ENCODE results near the gene CHST5.

Gene CHST5

GRCh38 chr16:75535901-75536300 is at the start of gene CHST5:
TSS of gene CHST5 (minus strand) at chr16:75536108. CDS start at chr16:75530384, 5,724 bp downstream.
- no peak for DNase-seq (ENCODE audit: low read depth, low spot score)

DNA sequence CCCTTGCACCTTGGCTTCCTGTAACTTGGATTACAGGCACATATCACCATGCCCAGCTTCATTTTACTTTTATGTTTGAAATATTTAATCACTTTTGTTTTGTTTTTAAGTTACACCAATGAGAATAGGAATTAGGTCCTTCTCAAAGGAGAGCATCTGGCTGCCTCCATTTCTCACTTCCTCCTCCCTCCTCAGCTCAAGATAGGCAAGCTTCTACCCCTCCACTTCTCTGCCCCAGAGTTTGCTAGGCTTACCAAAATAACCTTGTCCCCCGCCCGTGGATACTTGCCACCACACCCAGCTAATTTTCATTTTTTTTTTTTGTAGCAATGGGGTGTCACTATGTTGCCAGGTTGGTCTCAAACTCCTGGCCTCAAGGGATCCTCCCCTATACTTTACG is 48.2 kb upstream of the CHST5 start:
- DNase-seq (ENCODE audit: low read depth, low spot score) = no peak

GRCh38 chr16:75579281-75579834 is 43.5 kb upstream of the CHST5 start:
- no peak for DNase-seq (ENCODE audit: low read depth, low spot score)

- DNase-seq (ENCODE audit: low read depth, low spot score) = no peak
Measured at GRCh38 chr16:75578725-75579124, 42.8 kb upstream of the CHST5 start.

GRCh38 chr16:75578212-75578611 is 42.3 kb upstream of the CHST5 start:
- no peak for DNase-seq (ENCODE audit: low read depth, low spot score)

GRCh38 chr16:75576384-75576811 is 40.5 kb upstream of the CHST5 start:
- no peak for DNase-seq (ENCODE audit: low read depth, low spot score)

GRCh38 chr16:75575958-75576357 is 40.0 kb upstream of the CHST5 start:
- no peak for DNase-seq (ENCODE audit: low read depth, low spot score)

DNA sequence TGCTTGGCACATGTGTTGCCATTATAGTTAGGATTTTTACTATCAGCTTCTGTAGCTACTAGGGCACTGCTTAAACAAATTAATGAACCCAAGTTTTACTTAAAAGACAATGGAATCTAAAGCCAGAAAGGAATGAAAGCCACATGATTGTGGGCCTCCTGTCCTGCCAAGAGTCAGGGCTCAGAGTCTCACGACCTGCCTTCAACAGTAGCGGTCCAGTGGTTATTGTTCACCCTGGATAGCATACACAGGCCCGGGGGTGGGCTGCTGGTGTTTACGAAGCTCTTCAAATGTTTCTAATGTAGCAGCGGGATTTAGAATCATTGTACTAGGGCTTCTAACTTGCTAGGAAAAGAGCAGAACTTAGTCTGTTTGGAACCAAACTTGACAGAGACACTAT is 38.0 kb upstream of the CHST5 start:
- DNase-seq (ENCODE audit: low read depth, low spot score) = no peak

DNA sequence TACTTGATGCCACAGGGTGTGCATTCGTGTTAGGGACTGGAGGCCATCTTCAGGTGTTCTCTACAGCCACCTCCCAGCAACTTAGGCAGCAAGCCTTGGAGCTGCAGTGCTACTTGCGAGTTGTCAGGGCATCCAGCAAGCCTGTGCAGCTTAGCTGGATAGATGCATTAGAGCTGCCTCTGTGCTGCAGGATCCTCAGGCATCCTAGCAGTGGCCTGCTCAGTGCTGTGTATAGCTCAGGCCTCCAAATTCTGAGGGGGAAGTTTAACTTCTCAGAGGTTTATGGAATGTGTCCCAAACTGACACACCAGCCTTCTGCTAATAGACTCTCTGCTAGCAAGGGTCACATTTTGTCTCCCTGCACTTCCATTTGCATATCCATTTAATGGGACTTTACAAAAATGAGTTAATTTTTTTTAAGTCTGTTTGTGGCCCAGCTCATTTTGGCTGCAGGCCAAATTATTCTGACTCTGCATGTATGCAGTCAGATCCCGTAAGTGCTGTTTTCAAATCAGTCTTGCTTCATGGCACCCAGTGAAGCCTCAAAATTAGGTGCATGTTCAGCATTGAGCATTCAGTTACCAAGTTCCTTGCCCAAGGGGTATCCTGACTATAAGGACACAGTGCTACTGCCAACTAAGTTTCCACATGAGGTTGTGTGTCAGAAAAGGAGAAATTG is 37.1 kb upstream of the CHST5 start:
- no peak for DNase-seq (ENCODE audit: low read depth, low spot score)

GRCh38 chr16:75570396-75571065 is 34.6 kb upstream of the CHST5 start:
- no peak for DNase-seq (ENCODE audit: low read depth, low spot score)

DNA sequence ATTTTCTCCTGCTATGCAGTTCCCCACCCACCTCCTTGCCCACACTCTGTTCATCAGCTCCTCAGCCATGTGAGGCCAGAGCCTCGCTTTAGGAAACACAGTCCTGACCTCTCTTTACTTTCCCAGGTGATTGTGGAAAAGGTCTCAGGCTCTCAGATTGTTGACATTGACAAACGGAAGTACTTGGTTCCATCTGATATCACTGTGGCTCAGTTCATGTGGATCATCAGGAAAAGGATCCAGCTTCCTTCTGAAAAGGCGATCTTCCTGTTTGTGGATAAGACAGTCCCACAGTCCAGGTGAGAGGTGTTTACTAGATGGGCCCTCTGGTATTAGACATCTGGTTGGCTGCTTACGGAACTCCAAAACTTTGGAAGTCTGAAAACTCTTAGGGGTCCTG is 32.0 kb upstream of the CHST5 start:
- no peak for DNase-seq (ENCODE audit: low read depth, low spot score)

GRCh38 chr16:75566758-75567255 is 30.9 kb upstream of the CHST5 start:
- no peak for DNase-seq (ENCODE audit: low read depth, low spot score)

- peak; percentile 82 for DNase-seq (ENCODE audit: low read depth, low spot score)
Measured at GRCh38 chr16:75566040-75566757, 30.3 kb upstream of the CHST5 start, which contains the start of gene GABARAPL2. TSS of gene GABARAPL2 (plus strand) at chr16:75566379. CDS start at chr16:75566487, 108 bp downstream.

DNA sequence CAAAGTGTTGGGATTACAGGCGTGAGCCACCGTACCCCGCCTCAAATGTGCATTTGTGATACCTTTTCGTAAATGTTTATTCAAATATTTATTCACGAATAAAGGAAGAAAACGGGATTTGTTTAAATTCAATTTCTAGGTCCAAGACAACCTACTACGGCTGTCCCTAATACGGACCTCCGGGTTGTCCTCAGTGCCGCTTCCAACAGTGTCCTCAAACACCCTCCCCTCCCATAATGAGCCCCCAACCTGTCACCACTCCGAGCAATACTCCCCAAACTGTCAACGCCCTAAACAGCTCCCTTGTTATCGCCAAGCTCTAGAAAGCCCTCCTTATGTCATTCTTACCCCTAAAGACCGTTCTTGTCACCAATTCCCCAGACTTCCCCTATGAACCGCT is 29.7 kb upstream of the CHST5 start:
- no peak for DNase-seq (ENCODE audit: low read depth, low spot score)

- no peak for DNase-seq (ENCODE audit: low read depth, low spot score)
Measured at GRCh38 chr16:75559564-75560372, 23.9 kb upstream of the CHST5 start.

DNA sequence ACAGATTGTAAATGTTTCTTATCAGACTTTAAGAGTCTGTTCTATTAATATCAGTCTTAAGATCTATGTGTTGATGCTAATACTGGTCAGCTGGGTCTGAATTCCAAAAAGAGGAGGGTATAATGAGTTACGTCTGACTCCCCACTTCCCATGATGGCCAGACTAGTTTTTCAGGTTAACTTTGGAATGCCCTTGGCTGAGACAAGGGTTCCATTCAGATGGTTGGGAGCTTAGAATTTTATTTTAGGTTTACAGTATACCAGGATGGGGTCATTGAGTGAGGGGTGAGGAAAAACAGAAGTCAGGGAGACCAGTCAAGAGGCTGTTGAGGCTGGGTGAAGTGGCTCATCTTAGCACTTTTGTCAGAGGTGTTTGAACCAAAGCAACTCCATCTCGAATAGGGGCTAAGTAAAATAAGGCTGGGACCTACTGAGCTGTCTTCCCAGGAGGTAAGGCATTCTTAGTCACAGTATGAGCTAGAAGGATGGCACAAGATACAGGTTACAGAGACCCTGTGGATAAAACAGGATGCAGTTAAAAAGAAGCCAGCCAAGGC is 23.0 kb upstream of the CHST5 start:
- no peak for DNase-seq (ENCODE audit: low read depth, low spot score)

GRCh38 chr16:75556431-75556950 is 20.6 kb upstream of the CHST5 start:
- no peak for DNase-seq (ENCODE audit: low read depth, low spot score)

DNA sequence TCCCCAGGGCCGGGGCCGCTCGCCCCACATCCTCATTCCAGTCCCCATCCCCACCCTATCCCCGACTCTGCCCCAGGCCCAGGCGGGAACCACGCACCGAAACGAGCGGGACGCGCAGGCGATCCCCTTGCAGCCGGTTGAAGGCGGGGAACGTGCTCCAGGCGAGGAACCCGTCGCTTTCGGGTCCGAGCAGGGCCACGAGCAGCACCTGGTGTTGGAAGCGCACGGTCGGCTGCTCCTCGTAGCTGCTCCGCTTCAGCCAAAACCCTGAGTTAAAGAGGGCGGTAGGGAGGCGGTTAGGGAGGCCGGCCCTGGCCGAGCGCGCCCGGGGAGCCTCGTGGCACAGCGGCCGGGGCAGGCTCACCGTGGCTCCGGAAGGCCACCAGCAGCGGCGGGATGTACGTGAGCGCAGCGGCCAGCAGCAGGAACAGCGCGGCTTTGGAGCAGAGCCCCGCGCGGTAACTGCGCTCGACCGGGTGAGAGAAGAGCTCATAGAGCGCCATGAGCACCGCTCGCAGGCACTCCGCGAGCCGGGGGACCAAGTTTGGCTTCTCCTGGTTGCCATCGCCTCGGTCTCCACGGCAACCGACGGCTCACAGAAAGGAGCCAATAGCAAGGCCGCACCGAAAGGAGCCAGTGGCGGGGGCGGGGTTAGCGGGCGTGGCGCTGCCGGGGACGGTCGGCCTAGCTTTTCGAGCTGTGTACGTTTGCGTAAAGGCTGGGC is 20.0 kb upstream of the CHST5 start, which contains the start of gene TMEM231:
TSS of gene TMEM231 (minus strand) at position 546 of the 724 bp plus-strand sequence. CDS start at position 503, 43 bp downstream.
- peak; percentile 92 for DNase-seq (ENCODE audit: low read depth, low spot score)

GRCh38 chr16:75555213-75555706 is 19.4 kb upstream of the CHST5 start:
- DNase-seq (ENCODE audit: low read depth, low spot score) = no peak

GRCh38 chr16:75552951-75553350 is 17.0 kb upstream of the CHST5 start:
- DNase-seq (ENCODE audit: low read depth, low spot score) = no peak
